GM18909 (cell line): ENCODE measurements around the gene ASB17.
A peak's percentile ranks its signal among the peaks of the same experiment; 100 is the strongest.
"Not testable (repeated sequence)": the region's sequence is repeated elsewhere in the genome, so short reads cannot be mapped to it uniquely, and the experiment has no call there.

Experiments used
- ATAC-seq: cut with Tn5 transposase; IDR thresholded peaks from one replicate; pipeline ENCODE4 v1.9.1; 2021; ENCODE audit warnings: mild to moderate bottlenecking; ENCODE audit not compliant: unreplicated experiment, poor library complexity

The ASB17 gene

GRCh38 chr1:75932304-75932703 lies at the start of gene ASB17:
TSS of gene ASB17 (minus strand) at chr1:75932404. CDS start at chr1:75932291, 113 bp downstream.
- no peak for ATAC-seq

- peak; percentile 59 for ATAC-seq
These were observed 49.0 kb upstream of the ASB17 start for GRCh38 chr1:75980972-75981897.

DNA sequence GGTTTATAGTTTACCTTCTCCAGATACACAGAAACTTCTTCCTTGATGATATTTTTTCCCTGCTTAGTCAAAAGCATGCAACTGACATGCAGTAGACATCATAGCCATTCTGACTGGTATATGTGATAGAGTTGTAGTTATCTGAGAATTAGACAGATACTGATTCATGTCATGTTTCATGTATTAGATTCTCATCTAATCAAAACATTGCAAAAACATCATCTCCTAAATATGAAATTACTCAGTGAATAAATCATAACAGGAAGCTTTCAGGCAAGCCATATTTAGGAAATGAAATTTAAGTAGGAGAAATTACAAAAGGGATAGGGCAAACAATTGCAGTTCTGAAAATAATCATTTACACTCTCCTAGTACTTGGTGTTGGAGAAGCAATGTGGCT lies 38.4 kb upstream of the ASB17 start:
- no peak for ATAC-seq

DNA sequence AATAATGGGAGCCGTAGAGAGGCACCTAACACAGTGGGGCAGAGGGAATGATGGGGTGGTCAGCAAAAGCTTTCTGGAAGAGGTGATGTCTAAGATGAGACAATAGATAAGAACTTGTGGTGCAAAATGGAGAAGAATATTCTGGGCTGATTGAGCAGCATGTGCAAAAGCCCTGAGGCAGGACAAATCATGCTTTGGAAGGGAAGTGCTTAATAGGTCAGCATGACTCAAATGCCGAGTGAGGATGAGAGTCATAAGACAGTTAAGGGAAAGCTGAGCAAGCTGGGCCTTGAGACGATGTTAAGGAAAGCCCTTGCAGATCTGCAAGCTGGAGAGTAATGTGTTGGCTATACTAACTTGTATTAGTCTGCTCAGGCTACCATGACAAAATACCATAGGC lies 37.3 kb upstream of the ASB17 start:
- ATAC-seq, result no peak

DNA sequence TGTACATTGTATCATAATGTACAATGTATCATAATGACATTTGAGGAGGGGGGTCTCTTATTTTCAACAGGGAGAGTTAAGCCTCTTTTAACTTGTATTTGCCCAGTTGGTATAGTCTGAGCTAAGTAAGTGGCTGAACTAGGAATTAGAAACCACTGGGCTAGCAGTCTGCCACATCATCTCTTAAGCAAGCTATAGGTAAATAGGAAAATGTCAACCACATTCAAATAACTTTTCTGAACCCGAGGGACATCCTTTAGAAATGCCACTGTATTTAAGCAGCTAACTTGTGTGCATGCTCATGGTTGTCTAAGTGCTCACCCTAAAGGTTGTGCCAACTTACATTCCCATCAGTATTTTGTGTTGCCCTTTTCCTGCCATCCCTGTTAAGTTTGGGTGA lies 35.5 kb upstream of the ASB17 start:
- ATAC-seq, result no peak

- no peak for ATAC-seq
These were observed 32.7 kb upstream of the ASB17 start for GRCh38 chr1:75964760-75965408.

DNA sequence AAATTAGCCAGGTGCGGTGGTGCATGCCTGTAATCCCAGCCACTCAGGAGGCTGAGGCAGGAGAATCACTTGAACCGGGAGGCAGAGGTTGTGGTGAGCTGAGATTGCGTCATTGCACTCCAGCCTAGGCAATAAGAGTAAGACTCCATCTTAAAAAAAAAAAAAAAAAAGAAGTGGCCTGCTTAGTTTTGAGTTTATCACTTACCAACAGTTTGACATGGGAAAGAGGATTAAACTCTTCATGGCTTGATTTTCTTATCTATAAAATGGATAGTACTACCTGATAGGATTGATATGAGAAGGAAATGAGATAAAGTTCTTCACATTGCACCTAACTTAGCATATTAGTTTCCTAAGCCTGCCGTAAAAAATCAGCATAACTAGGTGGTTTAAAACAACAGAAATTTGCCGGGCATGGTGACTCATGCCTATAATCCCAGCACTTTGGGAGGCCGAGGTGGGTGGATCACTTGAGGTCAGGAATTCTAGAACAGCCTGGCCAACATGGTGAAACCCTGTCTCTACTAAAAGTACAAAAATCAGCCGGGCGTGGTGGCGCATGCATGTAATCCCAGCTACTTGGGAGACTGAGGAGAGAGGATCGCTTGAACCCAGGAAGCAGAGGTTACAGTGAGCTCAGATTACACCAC lies 32.0 kb upstream of the ASB17 start:
- ATAC-seq, result not testable (repeated sequence)

- no peak for ATAC-seq
These were observed 22.4 kb upstream of the ASB17 start for GRCh38 chr1:75954586-75954985.

DNA sequence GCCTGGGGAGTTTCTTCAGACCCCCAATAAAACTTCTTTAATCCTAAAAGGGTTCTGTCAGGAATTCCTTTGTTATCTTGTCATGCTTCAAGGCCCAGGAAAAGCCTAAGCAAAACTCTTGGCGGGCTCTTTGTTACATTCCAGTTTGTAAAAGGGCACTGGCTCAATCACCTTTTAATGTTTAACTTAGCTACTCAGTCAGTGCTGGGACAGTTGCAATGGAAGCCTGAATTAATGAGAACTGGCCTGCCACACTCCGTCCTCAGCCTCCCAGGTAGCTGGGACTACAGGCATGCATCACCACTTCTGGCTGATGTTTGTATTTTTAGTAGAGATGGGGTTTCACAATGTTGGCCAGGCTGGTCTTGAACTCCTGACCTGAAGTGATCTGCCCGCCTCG lies 21.3 kb upstream of the ASB17 start:
- ATAC-seq, result no peak

- no peak for ATAC-seq
These were observed 19.8 kb upstream of the ASB17 start for GRCh38 chr1:75952016-75952415.

- no peak for ATAC-seq
These were observed 18.0 kb upstream of the ASB17 start for GRCh38 chr1:75950176-75950575.

DNA sequence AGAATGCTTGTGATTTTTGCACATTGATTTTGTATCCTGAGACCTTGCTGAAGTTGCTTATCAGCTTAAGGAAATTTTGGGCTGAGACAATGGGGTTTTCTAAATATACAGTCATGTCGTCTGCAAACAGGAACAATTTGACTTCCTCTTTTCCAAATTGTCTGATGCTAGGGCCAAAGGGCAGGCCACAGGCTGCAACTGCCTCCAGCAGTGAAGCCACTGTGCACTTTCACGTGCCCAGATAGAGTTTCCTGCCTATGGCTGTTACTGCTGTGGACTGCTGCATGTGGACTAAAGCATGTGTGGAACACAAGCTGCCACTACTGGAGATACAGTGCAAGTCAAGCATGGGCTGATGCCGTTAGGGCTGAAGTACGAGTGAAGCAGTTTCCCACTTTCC lies 10.8 kb upstream of the ASB17 start:
- not testable (repeated sequence) for ATAC-seq

- ATAC-seq, result peak; percentile 64
These were observed 4.8 kb upstream of the ASB17 start for GRCh38 chr1:75937034-75937433.

DNA sequence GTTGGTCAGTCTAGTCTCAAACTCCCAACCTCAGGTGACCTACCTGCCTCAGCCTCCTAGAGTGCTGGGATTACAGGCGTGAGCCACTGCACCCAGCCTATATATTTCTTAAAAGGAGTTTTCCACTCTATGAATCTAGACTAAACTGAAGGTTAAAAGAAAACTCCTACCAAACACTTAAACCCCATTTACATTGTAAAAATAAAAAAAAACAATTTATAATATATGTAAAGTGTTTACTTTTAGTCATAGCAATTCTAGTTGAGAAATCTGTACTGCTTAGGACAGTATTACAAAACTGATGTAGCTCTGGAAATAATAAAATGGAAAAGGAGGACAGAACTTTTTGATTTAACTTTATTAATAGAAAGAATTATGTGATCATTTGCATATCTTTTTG lies 9.5 kb downstream of the ASB17 start:
- no peak for ATAC-seq

DNA sequence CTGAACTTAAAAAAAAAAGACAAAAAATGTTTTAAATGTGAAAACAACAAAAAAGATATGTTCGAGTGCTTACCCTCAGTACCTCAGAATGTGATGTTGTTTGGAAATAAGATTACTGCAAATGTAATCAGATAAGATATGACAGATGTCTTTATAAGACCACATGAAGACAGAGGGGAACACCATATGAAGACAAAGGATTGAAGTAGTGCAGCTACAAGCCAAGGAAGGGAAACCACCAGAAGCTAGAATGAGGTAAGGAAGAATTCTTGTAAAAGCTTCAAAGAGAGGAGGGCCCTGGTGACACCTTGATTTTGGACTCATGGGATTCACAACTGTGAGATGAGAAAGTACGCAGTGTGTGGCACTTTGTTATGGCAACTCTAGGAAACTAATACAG lies 15.4 kb downstream of the ASB17 start:
- ATAC-seq, result no peak

DNA sequence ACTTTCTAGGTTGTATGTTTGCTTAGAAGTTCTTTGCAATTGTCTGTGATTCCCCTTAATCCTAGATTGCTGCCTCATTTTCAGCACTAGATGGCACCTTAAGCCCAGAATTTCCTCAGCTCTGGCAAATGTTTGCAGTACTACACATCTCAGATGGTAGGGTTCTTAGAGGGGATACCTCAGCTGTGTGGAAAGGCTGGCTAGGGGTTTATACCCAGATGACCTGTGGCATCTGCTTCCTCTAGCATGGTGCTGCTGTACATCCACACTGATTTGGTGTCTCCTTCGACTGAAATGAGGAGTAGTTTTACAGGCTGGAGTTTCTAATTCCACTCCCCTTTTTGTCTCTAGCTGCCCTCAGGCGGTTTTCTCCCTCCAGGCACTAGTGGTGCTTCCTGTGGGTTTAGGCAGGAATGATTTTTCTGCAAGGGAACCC lies 23.5 kb downstream of the ASB17 start:
- ATAC-seq, result peak; percentile 80

DNA sequence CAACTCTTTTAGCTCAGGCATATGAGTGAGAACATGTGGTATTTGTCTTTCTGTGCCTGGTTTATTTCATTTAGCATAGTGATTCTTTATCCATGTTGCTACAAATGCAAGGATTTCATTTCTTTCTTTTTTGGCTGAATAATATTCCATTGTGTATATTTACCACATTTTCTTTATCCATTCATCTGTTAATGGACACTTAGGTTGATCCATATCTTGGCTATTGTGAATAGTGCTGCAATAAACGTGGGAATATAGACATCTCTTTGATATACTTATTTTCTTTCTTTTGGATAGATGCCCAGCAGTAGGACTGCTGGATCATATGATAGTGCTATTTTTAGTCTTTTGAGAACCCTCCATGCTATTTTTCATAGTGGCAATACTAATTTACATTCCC lies 30.8 kb downstream of the ASB17 start:
- no peak for ATAC-seq

DNA sequence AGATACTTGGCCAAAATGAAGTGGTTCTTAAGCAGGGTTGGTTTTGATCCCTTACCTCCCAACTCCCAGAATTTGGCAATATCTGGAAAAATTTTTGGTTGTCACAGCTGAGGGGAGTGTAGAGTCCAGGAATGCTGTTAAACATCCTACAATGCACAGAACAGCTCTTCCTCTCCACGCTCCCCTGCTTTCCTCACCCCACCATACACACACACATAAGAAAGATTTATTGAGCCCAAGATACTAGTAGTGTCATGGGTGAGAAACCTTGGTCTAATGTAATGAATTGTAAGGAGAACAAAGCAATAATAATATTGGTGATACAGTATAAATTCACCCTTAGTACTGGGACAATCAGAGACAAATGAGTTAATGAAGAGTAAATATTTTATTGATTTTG lies 47.8 kb downstream of the ASB17 start:
- no peak for ATAC-seq

- no peak for ATAC-seq
These were observed 52.2 kb downstream of the ASB17 start for GRCh38 chr1:75879985-75880384.

GRCh38 chr1:75870951-75871350 lies 61.3 kb downstream of the ASB17 start:
- no peak for ATAC-seq
